Measurements from ENCODE around the gene RSPO4. TPM values are rescaled to one million over a fixed set of nuclear protein-coding genes. Genes with fewer than 3 reads are reported as not detected.

The RSPO4 gene
- total RNA-seq, result 7.1 and 8.3 TPM in 2 replicates

GRCh38 chr20:1001911-1002681 lies at the start of gene RSPO4:
Gene RSPO4, minus strand, starts transcription at chr20:1002311. Its CDS starts 147 bp downstream, at chr20:1002164.

GRCh38 chr20:916125-916799 lies 85.8 kb downstream of the RSPO4 start, which contains the start of gene ANGPT4:
Gene ANGPT4, minus strand, starts transcription at chr20:916334. Its CDS starts 120 bp downstream, at chr20:916214.

Other genes with a start within 250 kb of the RSPO4 start
- gene SLC52A3, start 233.8 kb downstream of the RSPO4 start, total RNA-seq, result not detected in 2 replicates
- 2.6 and 2.8 TPM in 2 replicates for gene FAM110A, start 168.6 kb downstream of the RSPO4 start, total RNA-seq
- gene ANGPT4, start 86.0 kb downstream of the RSPO4 start, total RNA-seq, result under 0.01 TPM in 2 replicates
- gene PSMF1, start 116.3 kb upstream of the RSPO4 start, total RNA-seq, result 75.3 and 135 TPM in 2 replicates
- gene TMEM74B, start 182.7 kb upstream of the RSPO4 start, total RNA-seq, result not detected in 2 replicates
- gene C20orf202, start 201.1 kb upstream of the RSPO4 start, total RNA-seq, result 0.16 TPM in 1 of 2 replicates, not detected in the other
- 0.32 TPM in 1 of 2 replicates, not detected in the other for gene RAD21L1, start 223.7 kb upstream of the RSPO4 start, total RNA-seq

Measured in hair follicle dermal papilla cell (primary cell).